Measurements from ENCODE around the gene CRYBB3.

DNA sequence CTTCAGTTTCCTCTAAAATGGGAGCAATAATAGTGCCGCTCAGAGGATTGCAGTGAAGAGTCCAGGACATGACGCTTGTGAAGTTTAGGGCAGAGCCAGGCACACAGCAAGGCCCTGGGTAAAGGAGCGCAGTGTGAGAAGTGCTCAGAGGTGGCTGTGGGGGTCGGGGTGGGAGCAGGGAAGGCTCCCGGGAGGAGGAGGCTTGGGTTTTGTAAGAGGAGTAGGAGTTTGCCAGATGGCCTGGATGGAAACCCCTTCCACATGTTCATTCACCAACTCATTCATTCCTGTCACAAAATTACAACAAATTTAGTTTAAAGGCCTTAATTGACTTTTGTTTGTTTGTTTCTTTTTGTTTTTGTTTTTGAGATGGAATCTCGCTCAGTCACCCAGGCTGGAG is 36.8 kb downstream of the CRYBB3 start:
- TF ChIP-seq, protein P1, sequence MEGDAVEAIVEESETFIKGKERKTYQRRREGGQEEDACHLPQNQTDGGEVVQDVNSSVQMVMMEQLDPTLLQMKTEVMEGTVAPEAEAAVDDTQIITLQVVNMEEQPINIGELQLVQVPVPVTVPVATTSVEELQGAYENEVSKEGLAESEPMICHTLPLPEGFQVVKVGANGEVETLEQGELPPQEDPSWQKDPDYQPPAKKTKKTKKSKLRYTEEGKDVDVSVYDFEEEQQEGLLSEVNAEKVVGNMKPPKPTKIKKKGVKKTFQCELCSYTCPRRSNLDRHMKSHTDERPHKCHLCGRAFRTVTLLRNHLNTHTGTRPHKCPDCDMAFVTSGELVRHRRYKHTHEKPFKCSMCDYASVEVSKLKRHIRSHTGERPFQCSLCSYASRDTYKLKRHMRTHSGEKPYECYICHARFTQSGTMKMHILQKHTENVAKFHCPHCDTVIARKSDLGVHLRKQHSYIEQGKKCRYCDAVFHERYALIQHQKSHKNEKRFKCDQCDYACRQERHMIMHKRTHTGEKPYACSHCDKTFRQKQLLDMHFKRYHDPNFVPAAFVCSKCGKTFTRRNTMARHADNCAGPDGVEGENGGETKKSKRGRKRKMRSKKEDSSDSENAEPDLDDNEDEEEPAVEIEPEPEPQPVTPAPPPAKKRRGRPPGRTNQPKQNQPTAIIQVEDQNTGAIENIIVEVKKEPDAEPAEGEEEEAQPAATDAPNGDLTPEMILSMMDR (IDR thresholded peaks at IDR 0.05): no peak
- TF ChIP-seq POLR2A (IDR thresholded peaks at IDR 0.05) (no peak), POLR2AphosphoS5 (IDR thresholded peaks at IDR 0.05) (no peak)

All from transverse colon (tissue), 4 donors.